ENCODE data around the gene ITGA7.

GRCh38 chr12:55723516-55724225 is 16.0 kb upstream of the ITGA7 start:
- TF ChIP-seq CTCF (IDR thresholded peaks at IDR 0.05) (no peak), EP300 (IDR thresholded peaks at IDR 0.05) (no peak), POLR2A (IDR thresholded peaks at IDR 0.05) (no peak), POLR2AphosphoS5 (IDR thresholded peaks at IDR 0.05) (no peak)

Data from upper lobe of left lung (tissue), 4 donors.